NOMO-1 treated with DMSO at 0.1 percent for 48 hours (cell line): ENCODE data around the gene DCLRE1C.
"Not testable (repeated sequence)": the region's sequence is repeated elsewhere in the genome, so short reads cannot be mapped to it uniquely, and the experiment has no call there.

Experiments
- DNase-seq: peaks from one replicate; lab custom pipeline; 2025; ENCODE audit not compliant: unreplicated experiment; lab: John Stamatoyannopoulos, UW

The DCLRE1C gene

GRCh38 chr10:14954001-14954770, at the start of gene DCLRE1C:
DCLRE1C (minus strand) TSS chr10:14954096; CDS start chr10:14954010, 86 bp downstream.
- peak; percentile 91 for DNase-seq

GRCh38 chr10:14995964-14996565, 42.2 kb upstream of the DCLRE1C start:
- DNase-seq = no peak

- DNase-seq = not testable (repeated sequence)
These were observed 39.9 kb upstream of the DCLRE1C start for GRCh38 chr10:14993500-14994455.

- not testable (repeated sequence) for DNase-seq
These were observed 38.4 kb upstream of the DCLRE1C start for GRCh38 chr10:14992336-14992735.

DNA sequence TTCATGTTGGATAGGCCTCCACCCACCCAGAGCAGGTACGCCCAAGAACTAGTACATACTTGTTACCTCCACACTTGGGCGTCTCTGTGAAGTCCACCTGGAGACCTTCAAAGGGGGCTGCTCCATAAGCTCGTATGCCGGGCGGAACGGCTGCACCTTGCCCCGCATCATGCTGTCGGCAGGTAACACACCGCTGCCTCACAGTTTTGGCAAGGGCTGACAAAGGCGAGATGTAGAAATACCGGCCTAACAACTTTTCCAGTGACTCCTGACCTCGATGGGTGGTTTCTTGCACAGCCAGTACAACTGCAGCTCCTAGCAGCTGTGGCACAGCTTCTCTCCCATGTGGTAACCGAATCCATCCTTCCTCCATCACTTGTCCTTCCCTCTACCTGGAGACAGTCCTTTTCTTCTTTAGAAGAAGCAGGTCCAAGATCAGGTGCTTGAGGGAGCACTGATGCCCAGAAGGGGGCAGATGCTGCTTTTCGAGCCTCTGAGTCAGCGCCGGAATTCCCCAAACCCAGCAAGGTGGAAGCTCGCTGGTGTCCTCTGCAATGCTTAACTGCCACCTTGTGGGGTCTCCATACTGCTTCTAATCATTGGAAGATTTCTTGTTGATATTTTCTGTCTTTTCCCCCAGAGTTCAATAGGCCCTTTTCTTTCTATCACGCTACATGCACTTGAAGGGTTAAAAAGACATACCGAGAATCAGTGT, 37.3 kb upstream of the DCLRE1C start:
- DNase-seq = peak; percentile 16

DNA sequence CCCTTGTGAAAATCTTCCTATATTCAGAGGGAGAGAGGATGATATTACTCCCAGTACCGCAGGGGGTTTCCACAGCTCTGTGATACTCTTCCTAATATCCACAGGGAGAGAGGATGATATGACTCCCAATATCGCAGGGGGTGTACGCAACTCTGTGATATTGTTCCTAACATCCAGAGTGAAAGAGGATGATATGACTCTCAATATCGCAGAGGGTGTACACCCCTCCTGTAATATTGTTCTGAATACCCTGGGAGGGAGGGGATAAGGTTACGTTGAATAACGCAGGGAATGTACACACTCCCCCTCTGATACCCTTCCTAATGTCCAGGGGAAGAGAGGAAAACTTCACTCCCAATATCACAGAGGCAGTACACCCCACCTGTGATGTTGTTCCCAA, 35.7 kb upstream of the DCLRE1C start:
- DNase-seq = not testable (repeated sequence)

GRCh38 chr10:14982744-14983143, 28.8 kb upstream of the DCLRE1C start:
- no peak for DNase-seq

GRCh38 chr10:14975672-14976273, 21.9 kb upstream of the DCLRE1C start:
- DNase-seq = no peak

DNA sequence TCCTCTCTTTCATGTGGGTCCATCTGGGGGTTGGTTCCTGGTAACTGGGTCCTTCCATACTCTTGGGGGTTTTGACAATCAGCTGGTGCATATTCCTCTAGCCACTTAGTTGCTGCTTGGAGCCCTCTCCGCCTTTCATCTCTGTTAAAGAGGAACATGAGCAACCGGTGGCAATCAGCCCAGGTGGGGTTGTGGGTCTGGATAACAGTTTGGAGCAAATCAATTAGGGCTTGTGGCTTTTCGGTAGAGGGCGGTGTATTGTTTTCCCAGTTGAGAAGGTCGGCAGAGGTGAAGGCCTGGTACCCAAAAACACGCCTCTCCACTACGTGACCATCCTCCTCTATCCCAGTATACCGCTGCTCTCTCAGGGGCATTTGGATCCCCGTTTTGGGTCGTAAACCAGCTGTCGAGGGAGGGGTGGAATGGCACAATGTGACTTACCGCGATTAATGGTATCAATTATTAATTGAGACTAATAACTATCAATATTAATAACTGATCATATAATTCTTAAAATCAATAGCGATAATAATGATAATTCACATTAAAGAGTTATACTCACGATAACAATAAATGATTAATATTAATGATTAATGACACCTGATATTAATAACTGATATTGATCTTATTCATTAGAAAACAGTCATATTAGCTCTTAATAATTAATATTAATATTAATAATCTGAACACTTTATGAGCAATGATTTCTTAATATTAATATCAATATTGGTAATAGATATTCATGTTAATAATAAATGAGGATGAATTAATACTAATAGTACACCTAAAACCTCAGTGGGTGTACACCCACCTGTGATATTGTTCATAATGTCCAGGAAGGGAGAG, 20.5 kb upstream of the DCLRE1C start:
- not testable (repeated sequence) for DNase-seq

- no peak for DNase-seq
These were observed 18.1 kb upstream of the DCLRE1C start for GRCh38 chr10:14971867-14972448.

DNA sequence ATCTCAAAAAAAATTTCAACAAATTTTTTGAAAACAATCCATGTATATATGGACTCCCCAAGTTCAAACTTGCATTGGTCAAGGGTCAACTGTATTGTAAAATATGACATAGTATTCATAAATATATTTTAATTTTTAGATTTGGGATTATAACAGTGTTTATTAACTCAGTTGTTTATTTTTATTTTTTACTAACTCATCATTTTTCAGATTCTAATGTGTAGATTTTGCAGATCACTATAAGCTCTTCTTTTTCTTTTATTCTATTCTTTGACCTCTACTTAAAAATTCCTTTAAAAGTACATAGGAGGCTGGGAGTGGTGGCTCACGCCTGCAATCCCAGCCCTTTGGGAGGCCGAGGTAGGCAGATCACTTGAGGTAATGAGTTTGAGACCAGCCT, 14.0 kb upstream of the DCLRE1C start:
- DNase-seq = no peak

DNA sequence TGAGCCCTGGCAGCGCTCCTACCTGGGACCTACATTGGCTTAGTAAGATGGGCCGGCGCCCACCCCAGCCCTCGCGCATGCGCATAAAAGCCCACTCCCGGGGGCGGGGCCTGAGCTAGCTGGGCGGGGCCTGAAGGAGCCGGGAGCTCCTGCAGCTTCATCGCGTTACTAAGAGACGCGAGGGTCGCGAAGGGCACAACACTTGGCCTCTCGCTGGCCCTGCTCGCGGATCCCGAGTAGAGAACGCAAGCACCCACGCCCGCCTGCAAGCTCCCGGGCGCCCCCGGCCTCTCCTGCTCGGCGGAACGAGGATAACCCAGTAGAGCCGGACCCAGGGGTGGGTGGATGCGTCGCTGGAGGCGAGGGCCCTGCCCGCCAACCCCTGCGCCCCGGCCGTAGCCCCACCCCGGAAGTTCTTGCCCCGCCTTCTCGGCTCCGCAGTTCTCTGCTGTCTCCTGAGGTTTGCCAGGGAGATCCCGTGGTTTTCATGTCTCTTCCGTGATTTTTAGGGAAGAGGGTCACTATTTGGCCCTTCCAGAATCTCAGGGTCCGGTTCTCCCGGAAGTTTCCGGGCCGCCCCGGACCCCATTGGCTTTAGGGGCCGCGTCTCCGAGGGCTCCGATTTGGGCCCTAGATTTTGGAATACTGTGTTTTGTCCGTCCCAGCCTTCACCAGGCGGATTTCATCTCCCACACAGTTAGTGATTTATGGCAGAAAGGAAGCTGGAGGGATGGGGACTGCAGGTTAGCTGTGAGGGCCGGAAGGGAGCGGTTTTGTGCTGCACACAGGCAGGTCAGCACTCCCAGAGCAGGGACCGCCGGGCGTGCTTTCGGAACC, 5.5 kb upstream of the DCLRE1C start, which contains the start of gene MEIG1:
MEIG1 (plus strand) TSS at position 168 of the 837 bp plus-strand sequence. CDS start 7,081 bp downstream, outside the sequence.
- DNase-seq = peak; percentile 87

DNA sequence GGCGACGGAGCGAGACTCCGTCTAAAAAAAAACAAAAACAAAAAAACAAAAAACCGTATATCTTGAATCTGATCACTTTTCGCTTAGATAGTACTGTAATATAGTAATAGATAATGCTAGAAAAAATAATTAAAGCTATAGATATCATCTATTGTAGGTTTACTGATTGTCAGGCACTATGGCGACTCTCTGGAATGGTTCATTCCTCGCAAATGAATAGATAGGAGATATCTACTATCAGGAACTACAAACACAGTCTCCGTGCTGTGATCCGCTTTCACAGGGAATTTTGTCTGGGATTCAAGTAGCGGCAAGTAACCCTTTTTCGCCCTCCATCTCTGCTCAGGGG, 5.0 kb upstream of the DCLRE1C start:
- no peak for DNase-seq

DNA sequence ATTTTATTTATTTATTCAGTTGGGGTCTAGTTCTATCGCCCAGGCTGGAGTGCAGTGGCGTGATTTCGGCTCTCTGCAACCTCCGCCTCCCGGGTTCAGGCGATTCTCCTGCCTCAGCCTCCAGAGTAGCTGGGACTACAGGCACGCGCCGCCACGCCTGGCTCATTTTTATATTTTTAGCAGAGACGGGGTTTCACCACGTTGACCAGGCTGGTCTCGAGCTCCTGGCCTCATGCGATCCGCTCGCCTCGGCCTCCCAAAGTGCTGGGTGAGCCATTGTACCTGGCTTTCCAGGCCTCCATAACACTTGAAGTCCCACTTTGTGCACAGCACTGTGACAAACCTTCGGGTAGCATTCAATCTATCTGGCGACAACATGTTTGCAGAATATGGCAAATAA, 1.0 kb upstream of the DCLRE1C start:
- no peak for DNase-seq

DNA sequence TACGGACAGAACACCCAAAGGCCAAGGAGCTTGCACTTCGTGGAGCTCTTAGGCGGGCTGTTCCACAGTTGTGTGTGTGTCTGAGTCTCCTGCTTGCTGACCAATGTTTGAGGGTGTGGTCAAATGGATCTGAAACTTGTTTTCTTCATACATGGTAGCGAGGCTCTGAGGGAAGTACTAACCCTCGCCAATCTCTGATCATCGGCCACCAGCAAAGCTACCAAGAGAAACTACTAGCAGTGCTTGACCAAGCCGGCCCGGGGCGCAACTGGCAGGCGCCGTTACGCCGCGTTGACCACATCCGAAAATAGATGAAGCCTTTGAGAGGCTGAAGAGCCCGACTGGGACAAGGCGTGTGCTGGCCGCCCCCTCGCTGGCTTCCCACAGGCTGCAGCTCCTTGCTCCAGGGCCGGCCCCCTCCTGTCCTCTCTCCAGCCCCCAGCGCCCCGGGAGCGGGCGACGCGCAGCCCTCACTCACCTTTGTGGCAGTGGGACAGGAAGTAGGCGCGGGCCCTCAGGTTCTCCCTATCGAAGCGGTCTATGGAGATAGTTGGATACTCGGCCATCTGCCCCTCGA, 384 bp downstream of the DCLRE1C start:
- DNase-seq = peak; percentile 60

- no peak for DNase-seq
These were observed 959 bp downstream of the DCLRE1C start for GRCh38 chr10:14952851-14953423.

GRCh38 chr10:14949291-14949690, 4.6 kb downstream of the DCLRE1C start:
- DNase-seq = no peak
